KOPT-K1 (cell line): ENCODE data around the gene PNPO.
"Not testable (repeated sequence)": the region's sequence is repeated elsewhere in the genome, so short reads cannot be mapped to it uniquely, and the experiment has no call there.

Experiments used
- H3K27ac ChIP-seq: fragments of 200-600 bp; sonication (generic); 2 replicates; pipeline ENCODE4 v1.5.1; 2016; ENCODE audit warnings: antibody characterized with exemption, mild to moderate bottlenecking, low read depth, low read length; ENCODE audit not compliant: poor library complexity, severe bottlenecking
- H3K36me3 ChIP-seq: fragments of 200-600 bp; sonication (generic); 2 replicates; pipeline ENCODE4 v1.5.1; 2017; ENCODE audit warnings: antibody characterized with exemption, mild to moderate bottlenecking, low read length, moderate library complexity; ENCODE audit not compliant: insufficient read depth
- H3K9me3 ChIP-seq: fragments of 200-600 bp; sonication (generic); 2 replicates; pipeline ENCODE4 v1.5.1; 2017; ENCODE audit warnings: antibody characterized with exemption, low read length, mild to moderate bottlenecking; ENCODE audit not compliant: insufficient read depth, poor library complexity, severe bottlenecking

The PNPO gene

DNA sequence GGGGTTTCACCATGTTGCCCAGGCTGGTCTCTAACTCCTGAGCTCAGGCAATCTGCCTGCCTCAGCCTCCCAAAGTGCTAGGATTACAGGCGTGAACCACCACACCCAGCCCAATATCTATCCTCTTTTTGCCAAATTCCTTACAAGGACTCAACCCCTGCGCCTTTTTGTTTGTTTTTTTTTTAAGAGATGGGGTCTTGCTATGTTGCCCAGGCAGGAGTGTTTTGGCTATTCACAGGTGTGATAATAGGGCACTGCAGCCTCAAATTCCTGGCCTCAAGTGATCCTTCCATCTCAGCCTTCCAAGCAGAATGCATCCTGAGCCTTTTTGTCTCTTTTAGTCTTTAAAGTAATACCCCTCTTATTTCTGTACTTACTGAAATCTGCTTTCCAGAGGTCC lies 28.3 kb upstream of the PNPO start:
- H3K27ac ChIP-seq: no peak overlapping the region
- H3K36me3 ChIP-seq: peaks cover 49% of the 10 kb centered on the region
- H3K9me3 ChIP-seq: no peaks in the 10 kb centered on the region

- no peaks in the 10 kb centered on the region for H3K9me3 ChIP-seq
- no peak overlapping the region for H3K27ac ChIP-seq
- peaks cover 41% of the 10 kb centered on the region for H3K36me3 ChIP-seq
Measured at GRCh38 chr17:47914306-47914948, 26.9 kb upstream of the PNPO start.

GRCh38 chr17:47915776-47916398 lies 25.5 kb upstream of the PNPO start:
- peaks cover 34% of the 10 kb centered on the region for H3K36me3 ChIP-seq
- no peak overlapping the region for H3K27ac ChIP-seq
- H3K9me3 ChIP-seq: no peaks in the 10 kb centered on the region

- peaks cover 41% of the 10 kb centered on the region for H3K36me3 ChIP-seq
- H3K27ac ChIP-seq: no peak overlapping the region
Measured at GRCh38 chr17:47916489-47917208, 24.7 kb upstream of the PNPO start.

DNA sequence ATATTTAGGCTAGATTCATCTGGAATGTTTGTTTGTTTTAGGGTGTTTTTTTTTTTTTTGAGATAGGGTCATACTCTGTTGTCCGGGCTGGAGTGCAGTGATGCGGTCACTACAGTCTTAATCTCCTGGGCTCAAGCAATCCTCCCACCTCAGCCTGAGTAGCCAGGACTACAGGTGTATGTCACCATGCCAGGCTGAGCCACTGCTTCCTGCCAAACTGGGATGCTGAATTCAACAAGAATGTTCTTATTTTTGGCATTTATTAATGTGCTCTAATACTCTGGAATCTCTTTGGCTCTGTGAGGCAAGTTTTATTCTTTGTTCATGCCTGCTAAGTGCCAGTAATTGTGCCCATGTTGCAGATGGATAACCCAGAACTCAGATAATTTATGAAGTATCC lies 23.8 kb upstream of the PNPO start:
- Histone ChIP-seq H3K9me3 (no peaks in the 10 kb centered on the region), H3K27ac (no peak overlapping the region), H3K36me3 (peaks cover 50% of the 10 kb centered on the region)

More at GRCh38 chr17:47916489-47917208, 24.7 kb upstream of the PNPO start:
- no peaks in the 10 kb centered on the region for H3K9me3 ChIP-seq

DNA sequence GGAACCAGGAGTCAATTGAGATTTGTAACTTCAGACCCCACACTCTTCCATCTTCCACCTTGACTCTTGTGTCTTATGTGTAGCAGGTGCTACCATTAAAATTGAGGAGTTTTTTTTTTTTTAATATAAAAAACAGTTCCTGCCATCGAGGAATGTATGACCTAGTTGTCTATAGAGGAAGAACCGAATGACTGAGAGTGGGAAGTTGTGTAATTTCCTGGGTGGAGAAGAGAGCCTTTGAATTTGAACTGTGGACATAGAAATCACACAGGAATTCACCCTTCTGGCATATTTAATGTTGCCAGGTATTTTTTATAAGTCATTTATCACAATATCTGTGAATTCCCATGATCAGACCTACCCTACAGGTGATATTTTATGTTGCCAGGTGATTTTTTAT lies 23.4 kb upstream of the PNPO start:
- no peaks in the 10 kb centered on the region for H3K9me3 ChIP-seq
- H3K36me3 ChIP-seq: peaks cover 54% of the 10 kb centered on the region
- H3K27ac ChIP-seq: no peak overlapping the region

- H3K9me3 ChIP-seq: no peaks in the 10 kb centered on the region
- H3K36me3 ChIP-seq: peaks cover 64% of the 10 kb centered on the region
- H3K27ac ChIP-seq: no peak overlapping the region
Measured at GRCh38 chr17:47918991-47919390, 22.4 kb upstream of the PNPO start.

- H3K9me3 ChIP-seq, H3K27ac ChIP-seq: not testable (repeated sequence)
- H3K36me3 ChIP-seq: peaks cover 70% of the 10 kb centered on the region
Measured at GRCh38 chr17:47919889-47920288, 21.5 kb upstream of the PNPO start.

- Histone ChIP-seq H3K9me3 (no peaks in the 10 kb centered on the region), H3K36me3 (peaks cover 90% of the 10 kb centered on the region), H3K27ac (no peak overlapping the region)
Measured at GRCh38 chr17:47924785-47925677, 16.3 kb upstream of the PNPO start.

- Histone ChIP-seq H3K9me3 (no peaks in the 10 kb centered on the region), H3K36me3 (peaks cover 96% of the 10 kb centered on the region), H3K27ac (no peak overlapping the region)
Measured at GRCh38 chr17:47925678-47925988, 15.7 kb upstream of the PNPO start.

GRCh38 chr17:47927821-47928400 lies 13.5 kb upstream of the PNPO start:
- Histone ChIP-seq H3K27ac (no peak overlapping the region), H3K9me3 (no peaks in the 10 kb centered on the region), H3K36me3 (peaks cover 77% of the 10 kb centered on the region)

DNA sequence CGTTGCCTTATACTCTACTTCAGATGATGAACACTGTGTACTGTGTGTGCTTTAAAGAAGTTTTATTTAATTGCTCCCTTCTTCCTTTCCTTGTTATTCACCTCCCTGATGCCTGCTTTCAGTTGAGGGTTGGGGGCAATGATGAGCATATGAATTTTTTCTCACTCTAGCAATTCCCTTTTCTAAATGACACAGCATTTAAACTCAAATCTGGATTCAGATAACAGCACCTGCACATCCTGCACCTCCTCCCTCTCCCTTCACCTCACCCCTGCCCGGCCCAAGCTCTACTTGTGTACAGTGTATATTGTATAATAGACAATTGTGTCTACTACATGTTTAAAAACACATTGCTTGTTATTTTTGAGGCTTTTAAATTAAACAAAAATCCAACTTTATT lies 13.0 kb upstream of the PNPO start:
- Histone ChIP-seq H3K27ac (no peak overlapping the region), H3K9me3 (no peaks in the 10 kb centered on the region), H3K36me3 (peaks cover 72% of the 10 kb centered on the region)

- H3K9me3 ChIP-seq: no peaks in the 10 kb centered on the region
- H3K36me3 ChIP-seq: peaks cover 62% of the 10 kb centered on the region
- no peak overlapping the region for H3K27ac ChIP-seq
Measured at GRCh38 chr17:47929218-47930000, 12.0 kb upstream of the PNPO start.

GRCh38 chr17:47931848-47932247 lies 9.5 kb upstream of the PNPO start:
- no peaks in the 10 kb centered on the region for H3K9me3 ChIP-seq
- H3K36me3 ChIP-seq: peaks cover 38% of the 10 kb centered on the region
- H3K27ac ChIP-seq: no peak overlapping the region
